HG02763 (cell line): ENCODE data around the gene SYNDIG1L.

Experiments used
- ATAC-seq: cut with Tn5 transposase; IDR thresholded peaks from one replicate; pipeline ENCODE4 v1.9.1; 2021; ENCODE audit warnings: mild to moderate bottlenecking, moderate library complexity; ENCODE audit not compliant: unreplicated experiment

Gene SYNDIG1L

DNA sequence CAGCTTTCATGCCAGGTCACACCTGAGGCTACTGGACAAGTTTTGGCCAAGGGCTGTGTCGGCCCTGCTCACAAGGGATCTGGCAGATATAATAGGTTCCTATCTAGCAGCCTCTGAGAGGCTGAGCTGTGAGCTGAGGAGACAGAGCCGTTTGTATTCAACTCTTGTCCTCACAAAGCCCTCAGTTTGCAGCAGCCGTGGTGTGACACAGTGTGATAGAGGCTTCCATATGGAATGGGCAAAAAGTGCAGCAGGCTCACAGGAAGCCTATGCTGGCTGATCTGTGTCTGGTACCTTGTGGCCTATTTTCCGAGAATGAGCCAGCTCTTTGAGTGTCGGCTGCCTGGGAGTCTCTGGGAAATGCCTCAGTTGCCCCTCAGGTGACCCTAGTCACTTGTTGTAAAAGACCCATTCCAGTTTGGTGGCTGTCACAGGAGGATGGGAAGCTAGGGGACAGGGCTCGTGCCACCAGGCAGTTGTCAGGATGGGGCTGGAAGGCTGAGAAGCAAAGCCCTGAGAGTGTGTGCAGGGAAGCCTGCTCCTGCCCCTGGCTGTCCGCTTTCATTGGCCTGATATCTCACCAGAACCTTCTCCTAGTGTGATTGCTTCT is 61.6 kb downstream of the SYNDIG1L start:
- ATAC-seq = no peak

DNA sequence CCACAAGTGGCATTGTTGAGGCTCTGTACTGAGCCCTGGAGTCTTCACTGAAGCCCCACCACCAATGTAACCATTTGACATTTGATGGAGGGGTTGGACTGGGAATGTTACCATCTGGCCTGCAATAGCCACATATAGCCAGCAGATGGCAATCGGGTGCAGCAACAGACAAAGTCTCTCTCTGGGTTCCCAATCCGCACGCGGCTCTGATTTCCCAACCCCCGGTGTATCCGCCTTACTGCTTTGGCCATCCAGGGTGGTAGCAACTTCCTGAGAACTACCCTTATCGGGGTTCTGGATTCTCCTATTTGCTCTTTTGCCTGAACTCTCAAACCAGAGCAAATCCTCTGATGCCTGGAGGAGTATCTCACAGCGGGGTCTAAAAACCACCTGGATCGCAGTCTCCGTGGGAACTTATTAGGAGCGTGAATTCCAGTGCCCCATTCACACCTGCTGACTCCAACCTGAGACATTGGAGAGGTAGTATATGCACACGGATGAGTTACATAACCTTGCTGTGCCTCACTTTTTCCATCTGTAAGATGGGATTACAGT is 63.6 kb downstream of the SYNDIG1L start:
- ATAC-seq = no peak

DNA sequence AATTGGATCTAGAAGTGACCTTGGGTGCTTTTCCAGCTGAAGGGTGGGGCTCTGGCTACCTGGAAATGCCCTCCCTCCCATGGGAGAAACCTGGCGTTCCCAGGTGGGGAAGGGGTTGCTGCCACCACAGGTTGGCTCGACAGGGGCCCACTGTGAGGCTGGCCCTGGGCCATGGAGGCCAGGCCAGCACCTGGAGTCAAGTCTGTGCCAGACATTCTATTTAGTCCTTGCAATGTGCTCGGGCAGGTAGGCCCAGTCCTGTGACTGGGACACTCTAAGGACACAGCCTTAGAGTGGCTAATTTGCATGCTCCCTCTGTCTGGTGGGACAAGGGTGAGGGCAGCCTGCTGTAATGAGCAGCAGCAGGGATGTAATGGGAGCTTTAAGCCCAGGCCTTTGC is 65.8 kb downstream of the SYNDIG1L start:
- no peak for ATAC-seq

DNA sequence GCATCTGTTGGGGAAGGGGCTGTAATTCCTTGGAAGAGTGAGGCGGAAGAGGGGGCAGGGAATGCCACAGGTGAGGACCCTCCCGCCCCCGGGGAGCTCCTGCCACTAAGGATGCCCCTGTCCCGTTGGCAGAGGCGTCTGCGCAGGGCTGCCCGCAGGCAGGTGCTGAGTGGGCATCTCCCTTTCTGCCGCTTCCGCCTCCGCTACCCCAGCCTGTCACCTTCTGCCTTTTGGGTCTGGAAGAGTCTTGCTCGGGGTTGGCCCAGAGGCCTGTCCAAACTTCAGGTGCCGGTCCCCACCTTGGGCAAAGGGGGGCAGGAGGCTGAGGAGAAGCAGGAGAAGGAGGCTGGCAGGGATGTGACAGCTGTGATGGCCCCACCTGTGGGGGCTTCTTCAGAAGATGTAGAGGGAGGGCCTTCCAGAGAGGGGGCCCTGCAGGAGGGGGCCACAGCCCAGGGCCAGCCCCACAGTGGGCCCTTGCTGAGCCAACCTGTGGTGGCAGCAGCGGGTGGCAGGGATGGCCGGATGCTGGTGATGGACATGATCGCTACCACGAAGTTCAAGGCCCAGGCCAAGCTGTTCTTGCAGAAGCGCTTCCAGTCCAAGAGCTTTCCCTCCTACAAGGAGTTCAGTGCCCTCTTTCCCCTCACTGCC is 67.7 kb downstream of the SYNDIG1L start:
- ATAC-seq = no peak

DNA sequence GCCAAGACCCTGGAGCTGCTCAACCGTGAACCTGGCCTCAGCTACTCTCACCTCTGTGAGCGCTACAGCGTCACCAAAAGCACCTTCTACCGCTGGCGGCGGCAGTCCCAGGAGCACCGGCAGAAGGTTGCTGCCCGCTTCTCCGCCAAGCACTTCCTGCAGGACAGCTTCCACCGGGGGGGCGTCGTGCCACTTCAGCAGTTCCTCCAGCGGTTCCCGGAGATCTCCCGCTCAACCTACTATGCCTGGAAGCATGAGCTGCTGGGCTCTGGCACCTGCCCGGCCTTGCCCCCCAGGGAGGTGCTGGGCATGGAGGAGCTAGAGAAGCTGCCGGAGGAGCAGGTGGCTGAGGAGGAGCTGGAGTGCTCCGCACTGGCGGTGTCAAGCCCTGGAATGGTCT is 68.4 kb downstream of the SYNDIG1L start:
- no peak for ATAC-seq

DNA sequence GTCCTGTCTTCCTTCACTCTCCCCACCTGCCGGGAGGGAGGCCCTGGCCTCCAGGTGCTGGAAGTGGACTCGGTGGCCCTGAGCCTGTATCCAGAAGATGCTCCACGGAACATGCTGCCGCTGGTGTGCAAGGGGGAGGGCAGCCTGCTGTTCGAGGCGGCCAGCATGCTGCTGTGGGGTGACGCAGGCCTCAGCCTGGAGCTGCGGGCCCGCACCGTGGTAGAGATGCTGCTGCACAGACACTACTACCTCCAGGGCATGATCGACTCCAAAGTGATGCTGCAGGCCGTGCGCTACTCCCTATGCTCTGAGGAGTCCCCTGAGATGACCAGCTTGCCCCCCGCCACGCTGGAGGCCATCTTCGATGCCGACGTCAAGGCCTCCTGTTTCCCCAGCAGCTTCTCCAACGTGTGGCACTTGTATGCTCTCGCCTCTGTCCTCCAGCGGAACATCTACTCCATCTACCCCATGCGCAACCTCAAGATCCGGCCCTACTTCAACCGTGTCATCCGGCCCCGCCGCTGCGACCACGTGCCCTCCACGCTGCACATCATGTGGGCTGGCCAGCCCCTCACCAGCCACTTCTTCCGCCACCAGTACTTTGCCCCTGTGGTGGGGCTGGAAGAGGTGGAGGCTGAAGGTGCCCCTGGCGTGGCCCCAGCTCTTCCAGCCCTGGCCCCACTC is 69.0 kb downstream of the SYNDIG1L start:
- no peak for ATAC-seq
